Measurements from ENCODE around the gene CALHM1.

- TF ChIP-seq EZH2phosphoT487 (IDR thresholded peaks at IDR 0.05; ENCODE audit: insufficient read depth, low read depth) = no peak
- no peak for TF ChIP-seq EZH2 (IDR thresholded peaks at IDR 0.05; ENCODE audit: insufficient read depth, poor library complexity, severe bottlenecking)
Measured at GRCh38 chr10:103474077-103474476, 15.4 kb upstream of the CALHM1 start.
